ENCODE results near the gene OSBPL10. TPM values are rescaled to one million over a fixed set of nuclear protein-coding genes. Genes with fewer than 3 reads are reported as not detected.

The OSBPL10 gene
- total RNA-seq, 4 donors from 2014 or later, result 18.6 to 33.6 (median 28.8) TPM

DNA sequence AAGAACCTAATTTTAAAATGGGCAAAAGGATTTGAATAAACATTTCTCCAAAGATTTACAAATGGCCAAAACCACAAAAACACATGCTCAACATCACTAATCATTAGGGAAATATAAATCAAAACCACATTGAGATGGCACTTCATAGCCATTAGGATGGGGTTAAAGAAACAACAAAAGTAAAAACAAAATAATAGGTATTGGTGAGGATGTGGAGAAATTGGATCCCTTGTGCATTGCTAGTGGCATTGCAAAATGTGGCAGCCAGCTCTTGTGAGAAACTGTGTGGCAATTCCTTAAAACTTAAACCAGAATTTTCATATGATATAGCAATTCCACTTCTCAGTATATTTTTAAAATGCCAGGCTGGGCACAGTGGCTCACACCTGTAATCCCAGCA is 321.8 kb downstream of the OSBPL10 start:
- no peaks in the 10 kb centered on the region for H3K4me1 ChIP-seq
- H3K27me3 ChIP-seq, result no peaks in the 10 kb centered on the region
- TF ChIP-seq POLR2A (IDR thresholded peaks at IDR 0.05), result no peak
- no peak for TF ChIP-seq CTCF (IDR thresholded peaks at IDR 0.05)
- no peak overlapping the region for H3K27ac ChIP-seq
- H3K36me3 ChIP-seq, result no peaks in the 10 kb centered on the region
- intact Hi-C loops (cut with DNase I), result no loop called here
- no peak overlapping the region for H3K4me3 ChIP-seq (replicated peaks in 1 of 3)
- DNase-seq, result no peak
- H3K9me3 ChIP-seq, result no peaks in the 10 kb centered on the region

DNA sequence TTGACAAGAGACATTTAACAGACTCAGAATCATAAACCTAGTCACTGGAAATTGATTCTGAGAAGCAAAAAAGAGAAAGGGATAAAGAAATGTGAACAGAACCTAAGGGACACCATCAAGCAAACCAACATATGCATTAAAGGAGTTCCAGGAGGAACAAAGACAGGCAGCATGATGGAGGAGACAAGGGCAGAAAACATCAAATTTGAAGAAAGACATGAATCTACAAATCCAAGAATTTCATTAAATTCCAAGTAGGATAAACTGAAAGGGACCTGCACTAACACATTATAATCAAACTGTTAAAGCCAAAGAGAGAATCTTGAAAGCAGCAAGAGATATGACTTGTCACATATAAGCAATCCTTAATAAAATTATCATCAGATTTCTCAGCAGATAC is 326.1 kb downstream of the OSBPL10 start:
- Histone ChIP-seq H3K27ac (no peak overlapping the region), H3K27me3 (no peaks in the 10 kb centered on the region), H3K4me3 (replicated peaks in 1 of 3) (no peak overlapping the region), H3K36me3 (no peaks in the 10 kb centered on the region), H3K4me1 (no peaks in the 10 kb centered on the region), H3K9me3 (no peaks in the 10 kb centered on the region)
- TF ChIP-seq POLR2A (IDR thresholded peaks at IDR 0.05) (no peak), CTCF (IDR thresholded peaks at IDR 0.05) (no peak)
- intact Hi-C loops (cut with DNase I), result no loop called here
- DNase-seq, result no peak

- DNase-seq, result no peak
- H3K27me3 ChIP-seq, result no peaks in the 10 kb centered on the region
- H3K27ac ChIP-seq, result no peak overlapping the region
- no peaks in the 10 kb centered on the region for H3K36me3 ChIP-seq
- H3K4me3 ChIP-seq (replicated peaks in 1 of 3), result no peak overlapping the region
- intact Hi-C loops (cut with DNase I), result no loop called here
- 89 to 97% methylated on average over 1 of the region's 1 CpG for WGBS, 2 donors
- no peak for TF ChIP-seq CTCF (IDR thresholded peaks at IDR 0.05)
- TF ChIP-seq POLR2A (IDR thresholded peaks at IDR 0.05), result no peak
- H3K4me1 ChIP-seq, result no peaks in the 10 kb centered on the region
- no peaks in the 10 kb centered on the region for H3K9me3 ChIP-seq
Measured at GRCh38 chr3:31653464-31653863, 327.6 kb downstream of the OSBPL10 start.

GRCh38 chr3:31652296-31652695 is 328.8 kb downstream of the OSBPL10 start:
- Histone ChIP-seq H3K27me3 (no peaks in the 10 kb centered on the region), H3K36me3 (no peaks in the 10 kb centered on the region), H3K27ac (no peak overlapping the region), H3K4me1 (no peaks in the 10 kb centered on the region), H3K4me3 (replicated peaks in 1 of 3) (no peak overlapping the region), H3K9me3 (no peaks in the 10 kb centered on the region)
- DNase-seq, result no peak
- intact Hi-C loops (cut with DNase I), result no loop called here
- no peak for TF ChIP-seq CTCF (IDR thresholded peaks at IDR 0.05)
- TF ChIP-seq POLR2A (IDR thresholded peaks at IDR 0.05), result no peak

DNA sequence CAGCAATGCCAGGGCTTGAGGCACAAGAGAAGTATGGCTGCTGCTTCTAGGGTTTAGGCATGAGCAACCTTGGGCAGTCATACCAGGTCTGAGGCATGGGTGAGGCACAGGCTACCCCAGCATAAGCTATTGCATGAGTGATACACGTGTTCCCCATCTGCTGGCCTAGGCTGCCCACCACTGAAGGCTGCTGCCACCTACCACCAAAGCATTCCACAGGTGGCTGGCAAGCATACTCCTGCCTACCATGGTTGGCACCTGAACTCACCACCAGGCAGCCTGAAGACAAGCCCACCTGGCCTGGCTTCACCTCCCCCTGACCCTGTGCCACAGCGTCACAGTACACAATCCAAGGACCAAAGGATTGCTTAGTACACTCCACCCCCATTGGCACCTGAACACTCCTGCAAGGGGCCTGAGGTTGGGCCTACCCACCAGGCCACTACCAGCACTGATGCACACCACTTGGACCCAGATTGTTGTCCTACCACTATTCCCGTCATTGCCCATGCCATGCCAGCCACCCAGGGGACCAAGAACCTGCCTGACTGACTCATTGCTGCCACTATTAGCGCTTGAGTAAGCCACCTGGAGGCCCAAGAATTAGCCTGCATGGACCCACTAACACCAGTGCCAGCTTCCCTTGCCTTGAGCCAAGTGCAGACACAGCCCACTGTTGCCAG is 332.6 kb downstream of the OSBPL10 start:
- no peaks in the 10 kb centered on the region for H3K36me3 ChIP-seq
- no peaks in the 10 kb centered on the region for H3K27me3 ChIP-seq
- H3K4me3 ChIP-seq (replicated peaks in 1 of 3), result no peak overlapping the region
- H3K9me3 ChIP-seq, result no peaks in the 10 kb centered on the region
- H3K27ac ChIP-seq, result no peak overlapping the region
- no peaks in the 10 kb centered on the region for H3K4me1 ChIP-seq
- intact Hi-C loops (cut with DNase I), result no loop called here
- TF ChIP-seq CTCF (IDR thresholded peaks at IDR 0.05) (no peak), POLR2A (IDR thresholded peaks at IDR 0.05) (no peak)
- no peak for DNase-seq
- 100% methylated on average over 3 to 4 of the region's 4 CpGs for WGBS, 2 donors
